PC-3 (cell line): ENCODE measurements around the gene PSKH1. TPM values are rescaled to one million over a fixed set of nuclear protein-coding genes. Genes with fewer than 3 reads are reported as not detected.
A peak's percentile ranks its signal among the peaks of the same experiment; 100 is the strongest.

Experiments used
- ATAC-seq: fragments of 200-7000 bp; cut with Tn5 transposase; 2 replicates; pipeline ENCODE4 v1.9.1; 2020; ENCODE audit warnings: mild to moderate bottlenecking, moderate library complexity
- BruUV-seq: library from RNA; stranded (reverse); fragments of 400-500 nt; replicated peaks from 2 replicates; lab custom pipeline; 2021; lab: Mats Ljungman, UMichigan
- CTCF ChIA-PET: fragments of 300-600 bp; sonication (Branson Sonifier 250); formaldehyde crosslinking; loops from one replicate; lab custom pipeline; 2022; ENCODE audit warnings: antibody characterized with exemption; lab: Charles Lee
- POLR2A ChIA-PET: fragments of 300-600 bp; sonication (Branson Sonifier 250); formaldehyde crosslinking; loops from one replicate; lab custom pipeline; 2022; ENCODE audit warnings: antibody characterized with exemption; ENCODE audit not compliant: unreplicated experiment; lab: Charles Lee
- DNase-seq: peaks from one replicate; pipeline ENCODE4 v3.0.0-alpha.2; 2015
- H2AFZ ChIP-seq: fragments of 300-600 bp; sonication (generic); 2 replicates; pipeline ENCODE4 v1.6.0; 2016; ENCODE audit warnings: antibody characterized with exemption, low read length
- H3F3A ChIP-seq: fragments of 300-600 bp; sonication (generic); one replicate; pipeline ENCODE4 v1.6.0; 2017; ENCODE audit warnings: antibody characterized with exemption, low read length, control low read depth, mild to moderate bottlenecking; ENCODE audit not compliant: unreplicated experiment
- H3K27ac ChIP-seq: fragments of 300-600 bp; sonication (generic); 2 replicates; pipeline ENCODE4 v1.5.1; 2016; ENCODE audit warnings: mild to moderate bottlenecking, low read length
- H3K27me3 ChIP-seq: fragments of 300-600 bp; sonication (generic); 2 replicates; pipeline ENCODE4 v1.6.1; 2016; ENCODE audit warnings: low read length, mixed read lengths
- H3K36me3 ChIP-seq: fragments of 300-600 bp; sonication (generic); 2 replicates; pipeline ENCODE4 v1.6.1; 2016; ENCODE audit warnings: low read depth, mixed run types, low read length, mixed read lengths
- H3K4me1 ChIP-seq: fragments of 300-600 bp; sonication (generic); 2 replicates; pipeline ENCODE4 v1.5.1; 2016; ENCODE audit warnings: low read length; ENCODE audit not compliant: insufficient read depth
- H3K4me2 ChIP-seq: fragments of 300-600 bp; sonication (generic); 2 replicates; pipeline ENCODE4 v1.6.0; 2016; ENCODE audit warnings: low read length
- H3K4me3 ChIP-seq: fragments of 300-600 bp; sonication (generic); 2 replicates; pipeline ENCODE4 v1.5.1; 2016; ENCODE audit warnings: mild to moderate bottlenecking, low read length, mixed read lengths
- H3K79me2 ChIP-seq: fragments of 300-600 bp; sonication (generic); 2 replicates; pipeline ENCODE4 v1.6.1; 2017; ENCODE audit warnings: low read length, mixed read lengths
- H3K9ac ChIP-seq: fragments of 300-600 bp; sonication (generic); 2 replicates; pipeline ENCODE4 v1.6.0; 2016; ENCODE audit warnings: mild to moderate bottlenecking, low read length
- H3K9me2 ChIP-seq: fragments of 300-600 bp; sonication (generic); replicated peaks from 2 replicates; pipeline ENCODE4 v1.6.1; 2016; ENCODE audit warnings: mixed run types, low read length, mixed read lengths
- H3K9me3 ChIP-seq: fragments of 300-600 bp; sonication (generic); 2 replicates; pipeline ENCODE4 v1.6.1; 2016; ENCODE audit warnings: low read length, mixed read lengths
- H4K20me1 ChIP-seq: fragments of 300-600 bp; sonication (generic); 2 replicates; pipeline ENCODE4 v1.6.1; 2016; ENCODE audit warnings: low read length, mixed read lengths
- EZH2 ChIP-seq: fragments of 300-600 bp; sonication (generic); IDR thresholded peaks from one replicate; pipeline ENCODE4 v1.6.1; 2017; ENCODE audit warnings: antibody characterized with exemption, mild to moderate bottlenecking, low read length; ENCODE audit not compliant: unreplicated experiment
- EZH2phosphoT487 ChIP-seq: fragments of 300-600 bp; sonication (generic); IDR thresholded peaks from 2 replicates; pipeline ENCODE4 v1.6.1; 2018; ENCODE audit warnings: mild to moderate bottlenecking, antibody characterized with exemption, low read length, borderline replicate concordance
- intact Hi-C: fragments of 100-400 bp; cut with micrococcal nuclease; formaldehyde crosslinking; loops from 2 replicates; pipeline ENCODE4 v1.9.0; 2023
- total RNA-seq: library from RNA; depleted of rRNA; stranded (reverse); fragments of >200 nt; gene quantifications from 2 replicates; pipeline ENCODE4 v1.2.3, GENCODE V29; 2014
- TF ChIP-seq, protein P1 (sequence below): fragments of 300-600 bp; sonication (generic); conservative IDR thresholded peaks from 2 replicates; pipeline ENCODE4 v1.5.1; 2017; ENCODE audit warnings: antibody characterized with exemption, low read depth, mild to moderate bottlenecking, low read length

The PSKH1 gene
- total RNA-seq, 1 experiment from 2014 or later = 6.6 TPM

DNA sequence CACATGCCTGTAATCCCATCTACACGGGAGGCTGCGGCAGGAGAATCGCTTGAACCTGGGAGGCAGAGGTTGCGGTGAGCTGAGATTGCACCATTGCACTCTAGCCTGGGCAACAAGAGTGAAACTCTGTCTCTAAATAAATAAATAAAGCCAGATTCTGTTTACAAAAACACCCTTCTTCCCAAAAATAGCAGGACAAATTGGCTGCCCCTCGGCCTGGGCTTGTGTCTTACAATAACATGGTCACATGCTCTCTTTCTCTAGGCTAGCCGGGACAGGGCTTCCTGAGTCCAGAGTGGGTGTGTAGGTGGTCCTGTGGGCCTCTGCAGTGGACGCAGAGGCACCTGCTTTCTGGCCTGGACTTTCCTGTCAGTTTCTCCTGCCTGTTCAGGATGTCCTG lies 23.4 kb upstream of the PSKH1 start:
- Histone ChIP-seq H3F3A (no peaks in the 10 kb centered on the region), H3K36me3 (peaks cover 12% of the 10 kb centered on the region; the same call in 1 of the 2 replicates), H3K27me3 (no peaks in the 10 kb centered on the region), H3K4me2 (no peak overlapping the region), H3K4me1 (peaks cover 8% of the 10 kb centered on the region; the same call in 1 of the 2 replicates), H4K20me1 (peaks cover 8% of the 10 kb centered on the region), H3K9ac (no peak overlapping the region), H3K9me3 (no peaks in the 10 kb centered on the region), H3K79me2 (peaks cover 27% of the 10 kb centered on the region), H3K4me3 (no peak overlapping the region), H3K27ac (no peak overlapping the region), H2AFZ (no peak overlapping the region), H3K9me2 (no peaks in the 10 kb centered on the region)
- ChIA-PET CTCF (no interaction called here), POLR2A (no interaction called here)
- TF ChIP-seq, protein P1, sequence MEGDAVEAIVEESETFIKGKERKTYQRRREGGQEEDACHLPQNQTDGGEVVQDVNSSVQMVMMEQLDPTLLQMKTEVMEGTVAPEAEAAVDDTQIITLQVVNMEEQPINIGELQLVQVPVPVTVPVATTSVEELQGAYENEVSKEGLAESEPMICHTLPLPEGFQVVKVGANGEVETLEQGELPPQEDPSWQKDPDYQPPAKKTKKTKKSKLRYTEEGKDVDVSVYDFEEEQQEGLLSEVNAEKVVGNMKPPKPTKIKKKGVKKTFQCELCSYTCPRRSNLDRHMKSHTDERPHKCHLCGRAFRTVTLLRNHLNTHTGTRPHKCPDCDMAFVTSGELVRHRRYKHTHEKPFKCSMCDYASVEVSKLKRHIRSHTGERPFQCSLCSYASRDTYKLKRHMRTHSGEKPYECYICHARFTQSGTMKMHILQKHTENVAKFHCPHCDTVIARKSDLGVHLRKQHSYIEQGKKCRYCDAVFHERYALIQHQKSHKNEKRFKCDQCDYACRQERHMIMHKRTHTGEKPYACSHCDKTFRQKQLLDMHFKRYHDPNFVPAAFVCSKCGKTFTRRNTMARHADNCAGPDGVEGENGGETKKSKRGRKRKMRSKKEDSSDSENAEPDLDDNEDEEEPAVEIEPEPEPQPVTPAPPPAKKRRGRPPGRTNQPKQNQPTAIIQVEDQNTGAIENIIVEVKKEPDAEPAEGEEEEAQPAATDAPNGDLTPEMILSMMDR = no peak
- no peak for TF ChIP-seq EZH2
- no peak for TF ChIP-seq EZH2phosphoT487
- DNase-seq (no peak), ATAC-seq (no peak)
- BruUV-seq = no TSS peak
- intact Hi-C loops = no loop called here

DNA sequence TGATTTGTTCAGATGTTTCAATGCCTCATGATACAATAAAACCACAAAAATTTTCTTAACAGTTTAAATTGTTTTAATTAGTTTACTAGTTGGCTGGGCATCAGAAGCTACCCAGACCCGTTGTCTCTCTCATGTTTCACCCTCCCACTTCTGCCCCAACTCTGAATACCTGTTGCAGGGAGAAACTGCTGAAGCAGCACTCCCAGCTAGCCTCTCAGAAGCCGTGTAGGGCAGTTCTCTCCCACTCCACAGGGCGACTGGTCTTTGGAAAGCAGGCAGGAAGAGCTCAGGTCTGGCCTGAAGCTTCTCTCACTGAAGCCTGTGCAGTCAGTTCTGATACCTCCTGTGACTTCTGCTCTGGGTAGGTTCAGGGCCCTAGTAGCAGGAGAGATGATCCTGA lies 21.8 kb upstream of the PSKH1 start:
- H3K4me1 ChIP-seq = peaks cover 10% of the 10 kb centered on the region; the same call in 1 of the 2 replicates
- H3K79me2 ChIP-seq = peaks cover 34% of the 10 kb centered on the region
- H3K9me3 ChIP-seq = no peaks in the 10 kb centered on the region
- POLR2A ChIA-PET = no interaction called here
- DNase-seq (no peak), ATAC-seq (no peak)
- H3F3A ChIP-seq = no peaks in the 10 kb centered on the region
- H3K9ac ChIP-seq = no peak overlapping the region
- intact Hi-C loops = no loop called here
- H3K9me2 ChIP-seq = no peaks in the 10 kb centered on the region
- H3K27ac ChIP-seq = no peak overlapping the region
- H3K4me3 ChIP-seq = no peak overlapping the region
- H3K36me3 ChIP-seq = peaks cover 4% of the 10 kb centered on the region; the same call in 1 of the 2 replicates
- no peaks in the 10 kb centered on the region for H3K27me3 ChIP-seq
- H3K4me2 ChIP-seq = no peak overlapping the region
- CTCF ChIA-PET = interaction anchor here (0.6 kb wide), 1 partner anchor 38 kb away, joined by 3 read pairs; no protein-coding TSS in a partner anchor
- TF ChIP-seq, protein P1 = no peak
- TF ChIP-seq EZH2 (no peak), EZH2phosphoT487 (no peak)
- no peak overlapping the region for H2AFZ ChIP-seq
- BruUV-seq = no TSS peak
- peaks cover 15% of the 10 kb centered on the region for H4K20me1 ChIP-seq

DNA sequence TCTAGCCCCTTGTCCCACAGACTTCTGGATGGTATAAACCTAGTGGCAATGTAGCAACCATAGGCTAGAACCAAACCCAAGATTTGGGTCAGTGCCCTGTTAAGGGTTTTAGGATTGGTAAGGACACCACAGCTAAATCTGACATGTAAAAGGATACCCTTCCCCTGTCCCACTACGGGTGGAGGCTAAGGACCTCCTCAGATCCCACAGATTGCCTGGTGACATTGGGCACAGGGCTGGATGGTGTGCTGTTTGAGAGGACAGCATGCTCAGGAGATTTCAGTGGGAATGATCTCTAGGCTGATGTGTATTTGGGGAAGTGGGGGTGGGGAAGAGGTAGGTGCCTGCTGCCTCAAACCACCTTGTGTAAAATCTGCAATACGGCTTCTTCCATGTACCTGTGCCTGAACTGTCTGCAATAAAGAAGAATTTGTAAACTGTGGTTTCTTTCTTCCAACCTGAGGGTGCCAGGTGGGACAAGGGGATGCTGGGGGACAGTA lies 20.9 kb upstream of the PSKH1 start:
- no peak for ATAC-seq
- Histone ChIP-seq H3K4me1 (peaks cover 10% of the 10 kb centered on the region; the same call in 1 of the 2 replicates), H3K4me3 (no peak overlapping the region), H3K27me3 (no peaks in the 10 kb centered on the region), H3F3A (no peaks in the 10 kb centered on the region), H3K9ac (no peak overlapping the region), H3K36me3 (peaks cover 10% of the 10 kb centered on the region), H4K20me1 (peaks cover 16% of the 10 kb centered on the region), H3K9me3 (no peaks in the 10 kb centered on the region), H2AFZ (no peak overlapping the region), H3K27ac (0 out of 2 replicates have a peak overlapping the region, but pooled peaks have one; percentile 8), H3K9me2 (no peaks in the 10 kb centered on the region), H3K79me2 (peaks cover 42% of the 10 kb centered on the region), H3K4me2 (peak overlapping the region; percentile 95)
- no peak for DNase-seq
- ChIA-PET CTCF (no interaction called here), POLR2A (no interaction called here)
- TF ChIP-seq EZH2 = no peak
- TF ChIP-seq EZH2phosphoT487 = no peak
- TF ChIP-seq, protein P1 = no peak
- intact Hi-C loops = no loop called here
- BruUV-seq = no TSS peak
